Stimulated activated naive B cell treated with anti-CD40 and anti-IgM and Interleukin-4, amounts not matched to agents 10 μg/mL and 1 μg/mL and 100 μg/mL, for 72 hours (primary cell): ENCODE measurements around the gene CFAP46.

Experiments used
- ATAC-seq, 2 donors: fragments of 150-1000 bp; cut with Tn5 transposase; replicated peaks; 2 replicates each; pipeline ENCODE4 v1.10.0; 2021; ENCODE audit warnings: moderate library complexity in 1 of 2
- DNase-seq: peaks from one replicate; pipeline ENCODE4 v3.0.0; 2021
- H3K27ac Mint-ChIP-seq: one replicate; pipeline ENCODE4 v1.8.0; 2022; ENCODE audit warnings: mild to moderate bottlenecking, mixed read lengths
- H3K27me3 Mint-ChIP-seq, 2 donors: one replicate each; pipeline ENCODE4 v1.8.0; 2022; ENCODE audit warnings: mixed read lengths in 2 of 2
- H3K36me3 Mint-ChIP-seq, 2 donors: one replicate each; pipeline ENCODE4 v1.8.0; 2022; ENCODE audit warnings: mixed read lengths in 2 of 2, mild to moderate bottlenecking in 1 of 2
- H3K4me1 Mint-ChIP-seq, 2 donors: one replicate each; pipeline ENCODE4 v1.8.0; 2022; ENCODE audit warnings: mixed read lengths in 2 of 2, mild to moderate bottlenecking in 1 of 2
- H3K4me3 Mint-ChIP-seq, 2 donors: one replicate each; pipeline ENCODE4 v1.8.0; 2022; ENCODE audit warnings: mild to moderate bottlenecking in 2 of 2, mixed read lengths in 2 of 2, moderate library complexity in 1 of 2
- H3K9me3 Mint-ChIP-seq, 2 donors: one replicate each; pipeline ENCODE4 v1.8.0; 2022; ENCODE audit warnings: mixed read lengths in 2 of 2, mild to moderate bottlenecking in 1 of 2

Gene CFAP46

DNA sequence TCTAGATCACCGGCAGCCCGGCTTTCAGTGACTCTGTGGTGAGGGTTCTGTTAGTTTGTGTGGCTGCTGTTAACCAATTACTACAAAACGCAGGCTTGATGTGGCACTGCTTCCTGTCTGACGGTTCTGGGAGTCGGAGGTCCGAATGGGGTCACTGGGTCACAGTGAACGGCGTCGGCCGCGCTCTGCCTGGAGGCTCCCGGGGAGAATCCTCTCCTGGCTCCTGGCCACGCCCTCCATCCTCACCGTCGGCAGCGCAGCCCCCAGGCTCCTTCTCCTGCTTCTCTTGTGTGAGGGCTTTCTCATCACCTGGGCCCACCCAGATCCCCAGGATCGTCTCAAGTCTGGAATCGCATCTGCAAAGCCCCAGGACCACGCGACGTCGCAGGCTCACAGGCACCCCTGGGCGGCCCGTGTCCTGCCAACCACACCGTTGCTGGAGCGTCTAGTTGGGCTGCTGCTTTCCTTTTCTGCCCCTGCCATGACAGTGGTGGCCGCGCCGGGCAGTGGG, 124.6 kb downstream of the CFAP46 start:
- Mint-ChIP-seq H3K9me3 (no peaks in the 10 kb centered on the region), H3K36me3 (no peaks in the 10 kb centered on the region), H3K27me3 (peaks cover 8 to 20% of the 10 kb centered on the region in 2 donors), H3K27ac (no peak overlapping the region), H3K4me3 (no peak overlapping the region), H3K4me1 (no peaks in the 10 kb centered on the region)
- DNase-seq: no peak
- no peak for ATAC-seq

DNA sequence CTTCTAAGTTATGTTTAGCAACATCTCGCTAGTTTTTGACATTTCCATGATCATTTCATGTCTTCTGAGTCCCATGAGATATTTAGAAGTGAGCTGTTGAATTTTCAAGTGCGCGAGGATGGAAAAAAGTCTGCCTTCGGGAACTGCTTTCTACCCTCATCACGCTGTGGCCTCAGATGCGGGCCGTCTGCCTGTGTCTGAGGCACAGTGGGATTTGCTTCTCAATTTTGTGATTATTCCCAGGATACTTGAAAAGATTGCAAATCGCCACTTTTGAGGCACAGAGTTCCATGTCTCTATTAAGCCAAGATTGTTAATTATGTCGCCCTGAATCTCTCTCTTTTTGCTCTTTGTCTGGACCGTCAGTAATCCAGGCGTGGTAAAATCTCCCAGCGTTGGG, 125.7 kb downstream of the CFAP46 start:
- Mint-ChIP-seq H3K9me3 (no peaks in the 10 kb centered on the region), H3K4me3 (no peak overlapping the region), H3K27me3 (peaks cover 8 to 20% of the 10 kb centered on the region in 2 donors), H3K27ac (no peak overlapping the region), H3K4me1 (no peaks in the 10 kb centered on the region), H3K36me3 (no peaks in the 10 kb centered on the region)
- ATAC-seq (no peak), DNase-seq (no peak)

DNA sequence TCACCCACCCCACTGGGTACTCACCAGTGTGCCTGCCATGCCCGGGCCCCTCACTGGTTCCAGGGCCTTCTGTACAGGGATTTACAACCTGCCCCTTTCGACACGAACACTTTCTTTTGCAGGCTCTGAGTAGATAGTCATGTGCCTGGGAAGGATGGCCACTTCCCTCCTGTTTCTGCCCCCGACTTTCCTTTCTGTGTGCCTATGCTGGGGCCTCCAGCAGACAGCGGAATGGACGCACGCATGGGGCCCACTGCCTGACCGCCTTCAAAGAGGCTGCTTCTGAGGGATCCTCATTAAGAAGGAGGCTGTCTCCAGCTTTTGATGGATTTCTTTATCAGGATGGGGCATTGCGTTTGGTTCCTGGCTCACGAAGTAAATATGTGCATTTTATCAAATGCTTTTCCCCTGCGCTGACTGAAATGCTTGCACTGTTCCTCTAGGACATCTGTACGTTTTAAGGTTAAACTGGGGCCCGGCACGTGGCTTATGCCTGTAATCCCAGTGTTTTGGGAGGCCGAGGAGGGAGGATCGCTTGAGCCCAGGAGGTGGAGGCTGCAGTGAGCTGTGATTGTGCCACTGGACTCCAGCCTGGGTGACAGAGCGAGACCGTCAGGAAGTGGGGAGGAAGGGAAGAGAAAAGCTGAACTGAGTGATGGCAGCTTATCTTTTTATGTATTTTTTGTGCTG, 127.1 kb downstream of the CFAP46 start:
- no peak overlapping the region for H3K27ac Mint-ChIP-seq
- peaks cover 13 to 27% of the 10 kb centered on the region in 2 donors for H3K27me3 Mint-ChIP-seq
- no peak for DNase-seq
- H3K36me3 Mint-ChIP-seq: no peaks in the 10 kb centered on the region
- no peak for ATAC-seq
- no peaks in the 10 kb centered on the region for H3K9me3 Mint-ChIP-seq
- no peaks in the 10 kb centered on the region for H3K4me1 Mint-ChIP-seq
- no peak overlapping the region for H3K4me3 Mint-ChIP-seq

DNA sequence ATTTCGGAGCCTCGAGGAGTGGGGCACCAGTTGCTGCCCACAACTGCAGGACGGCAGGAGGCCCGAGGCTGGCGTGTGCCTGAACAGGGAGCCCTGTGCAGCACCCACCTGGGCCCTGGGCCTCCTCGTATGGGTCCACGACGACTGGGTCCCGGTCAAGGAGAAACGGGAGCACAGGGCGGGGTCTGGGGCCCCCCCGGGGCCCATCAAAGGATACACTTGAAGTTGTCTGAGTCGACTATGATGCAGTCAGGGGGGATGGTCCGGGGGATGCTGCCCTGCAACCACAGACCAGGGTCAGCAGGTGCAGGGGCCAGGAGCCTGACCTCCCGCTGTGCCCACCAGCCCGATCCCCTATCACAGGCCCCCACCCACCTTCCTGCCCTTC, 127.9 kb downstream of the CFAP46 start:
- Mint-ChIP-seq H3K27ac (no peak overlapping the region), H3K4me3 (no peak overlapping the region), H3K9me3 (no peaks in the 10 kb centered on the region), H3K36me3 (no peaks in the 10 kb centered on the region), H3K27me3 (peaks cover 19 to 36% of the 10 kb centered on the region in 2 donors), H3K4me1 (no peaks in the 10 kb centered on the region)
- ATAC-seq: no peak
- no peak for DNase-seq

DNA sequence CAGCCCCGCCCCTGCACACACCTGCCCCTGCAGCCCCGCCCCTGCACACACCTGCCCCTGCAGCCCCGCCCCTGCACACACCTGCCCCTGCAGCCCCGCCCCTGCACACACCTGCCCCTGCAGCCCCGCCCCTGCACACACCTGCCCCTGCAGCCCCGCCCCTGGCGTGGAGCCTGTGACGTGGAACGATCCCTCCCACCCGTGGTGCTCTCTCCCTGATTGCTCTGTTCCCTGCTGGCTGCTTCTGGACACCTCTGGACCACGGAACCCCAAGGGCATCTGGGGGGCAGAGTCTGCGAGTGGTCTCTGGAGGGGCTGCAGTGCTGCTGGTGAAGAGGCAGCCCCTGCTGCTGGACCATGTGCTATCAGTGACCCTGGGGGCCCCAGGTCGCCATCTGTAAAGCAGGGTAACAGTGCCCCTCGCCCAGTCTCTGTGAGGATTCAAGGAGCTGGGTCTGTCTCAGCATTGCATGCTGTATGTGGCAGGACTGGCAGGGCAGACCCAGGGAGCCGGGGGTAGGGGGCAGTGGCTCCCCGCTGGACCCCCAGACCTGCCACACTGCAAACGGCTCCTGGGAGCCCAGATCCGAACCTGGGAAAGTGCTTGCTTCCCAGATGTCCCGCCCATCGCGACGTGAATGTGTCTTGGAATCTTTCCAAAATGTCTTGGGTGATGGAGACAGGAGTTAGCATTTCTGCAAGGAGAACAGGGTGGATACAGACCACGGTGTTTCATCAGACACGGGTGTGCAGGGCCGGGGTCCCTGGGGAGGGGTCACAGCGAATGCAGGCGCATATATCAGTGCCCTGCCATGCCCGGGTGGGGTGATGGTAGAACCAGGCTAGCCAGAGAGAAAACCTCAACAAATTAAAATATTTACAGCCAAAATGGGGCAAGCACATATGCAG, 128.6 kb downstream of the CFAP46 start:
- Mint-ChIP-seq H3K27ac (no peak overlapping the region), H3K36me3 (no peaks in the 10 kb centered on the region), H3K4me3 (no peak overlapping the region), H3K4me1 (no peaks in the 10 kb centered on the region), H3K9me3 (no peaks in the 10 kb centered on the region), H3K27me3 (peaks cover 19 to 41% of the 10 kb centered on the region in 2 donors)
- no peak for DNase-seq
- ATAC-seq: no peak

DNA sequence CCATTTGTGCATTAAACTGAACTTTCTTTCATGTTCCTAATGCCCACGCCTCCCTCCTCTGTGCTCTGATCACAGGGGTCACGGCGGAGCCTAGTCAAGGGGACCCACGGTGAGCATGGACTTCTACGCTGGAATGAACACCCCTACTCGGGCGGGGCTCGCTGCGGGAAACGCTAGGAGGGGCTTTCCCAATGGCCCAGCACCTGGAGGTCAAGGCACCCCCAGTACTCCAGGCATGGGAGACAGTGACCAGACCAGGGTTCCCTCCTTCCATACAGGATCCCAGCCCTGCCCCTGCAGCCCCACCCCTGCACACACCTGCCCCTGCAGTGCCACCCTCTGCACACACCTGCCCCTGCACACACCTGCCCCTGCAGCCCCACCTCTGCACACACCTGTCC, 129.4 kb downstream of the CFAP46 start:
- Mint-ChIP-seq H3K36me3 (no peaks in the 10 kb centered on the region), H3K4me3 (no peak overlapping the region), H3K4me1 (no peaks in the 10 kb centered on the region), H3K27me3 (peaks cover 19 to 41% of the 10 kb centered on the region in 2 donors), H3K27ac (no peak overlapping the region), H3K9me3 (no peaks in the 10 kb centered on the region)
- ATAC-seq (no peak), DNase-seq (no peak)

DNA sequence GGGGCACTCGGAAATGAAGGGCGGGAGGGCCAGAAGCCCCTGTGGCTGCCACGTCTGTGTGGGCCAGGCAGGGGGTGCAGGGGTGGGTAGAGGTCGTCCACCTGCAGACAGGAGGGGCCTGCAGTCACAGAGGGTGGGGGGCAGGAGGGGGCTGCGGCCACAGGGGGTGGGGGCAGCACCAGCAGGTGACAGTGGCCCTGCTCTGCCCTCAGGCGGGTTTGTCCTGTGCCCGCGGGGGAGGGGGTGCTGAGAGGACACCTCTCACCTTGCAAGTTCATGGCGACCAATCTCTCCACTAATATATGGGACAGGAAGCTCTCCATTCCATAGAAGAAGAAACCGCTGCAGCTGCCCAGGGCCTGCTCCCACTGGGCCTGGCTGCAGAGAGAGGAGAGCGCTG, 129.8 kb downstream of the CFAP46 start:
- ATAC-seq (no peak), DNase-seq (no peak)
- Mint-ChIP-seq H3K4me3 (no peak overlapping the region), H3K27ac (no peak overlapping the region), H3K27me3 (peaks cover 19 to 41% of the 10 kb centered on the region in 2 donors), H3K9me3 (no peaks in the 10 kb centered on the region), H3K36me3 (no peaks in the 10 kb centered on the region), H3K4me1 (no peaks in the 10 kb centered on the region)

DNA sequence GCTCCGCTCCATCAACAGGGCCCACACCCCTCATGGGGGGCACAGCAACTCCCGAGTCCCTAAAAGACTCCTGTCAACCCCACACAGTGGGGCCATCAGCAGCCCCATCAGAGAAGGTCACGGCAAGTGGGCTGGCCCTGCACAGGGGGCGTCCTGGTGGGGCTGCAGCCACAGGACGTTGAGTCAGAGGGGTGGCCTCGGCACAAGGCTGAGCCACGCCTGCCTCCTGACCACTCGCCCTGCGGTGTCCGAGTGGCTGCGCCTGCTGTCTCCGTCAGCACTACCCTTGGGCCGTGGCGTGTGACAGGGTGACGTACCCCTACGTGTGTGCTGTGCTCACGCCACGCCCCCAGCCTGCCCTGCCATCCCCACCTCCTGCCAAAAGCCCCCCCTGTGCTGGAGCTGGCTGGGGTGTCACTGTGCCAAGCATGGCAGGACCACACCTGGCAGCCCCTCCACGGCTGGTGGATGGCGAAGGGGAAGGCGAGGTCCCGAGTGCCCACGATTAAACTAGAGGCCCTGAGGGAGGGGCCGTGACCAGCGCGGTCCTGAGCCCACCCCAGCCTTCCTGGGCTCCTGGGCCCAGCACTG, 130.4 kb downstream of the CFAP46 start:
- no peaks in the 10 kb centered on the region for H3K36me3 Mint-ChIP-seq
- DNase-seq: no peak
- H3K27ac Mint-ChIP-seq: no peak overlapping the region
- no peak overlapping the region for H3K4me3 Mint-ChIP-seq
- ATAC-seq: no peak
- H3K27me3 Mint-ChIP-seq: peaks cover 19 to 41% of the 10 kb centered on the region in 2 donors
- H3K9me3 Mint-ChIP-seq: no peaks in the 10 kb centered on the region
- H3K4me1 Mint-ChIP-seq: no peaks in the 10 kb centered on the region

DNA sequence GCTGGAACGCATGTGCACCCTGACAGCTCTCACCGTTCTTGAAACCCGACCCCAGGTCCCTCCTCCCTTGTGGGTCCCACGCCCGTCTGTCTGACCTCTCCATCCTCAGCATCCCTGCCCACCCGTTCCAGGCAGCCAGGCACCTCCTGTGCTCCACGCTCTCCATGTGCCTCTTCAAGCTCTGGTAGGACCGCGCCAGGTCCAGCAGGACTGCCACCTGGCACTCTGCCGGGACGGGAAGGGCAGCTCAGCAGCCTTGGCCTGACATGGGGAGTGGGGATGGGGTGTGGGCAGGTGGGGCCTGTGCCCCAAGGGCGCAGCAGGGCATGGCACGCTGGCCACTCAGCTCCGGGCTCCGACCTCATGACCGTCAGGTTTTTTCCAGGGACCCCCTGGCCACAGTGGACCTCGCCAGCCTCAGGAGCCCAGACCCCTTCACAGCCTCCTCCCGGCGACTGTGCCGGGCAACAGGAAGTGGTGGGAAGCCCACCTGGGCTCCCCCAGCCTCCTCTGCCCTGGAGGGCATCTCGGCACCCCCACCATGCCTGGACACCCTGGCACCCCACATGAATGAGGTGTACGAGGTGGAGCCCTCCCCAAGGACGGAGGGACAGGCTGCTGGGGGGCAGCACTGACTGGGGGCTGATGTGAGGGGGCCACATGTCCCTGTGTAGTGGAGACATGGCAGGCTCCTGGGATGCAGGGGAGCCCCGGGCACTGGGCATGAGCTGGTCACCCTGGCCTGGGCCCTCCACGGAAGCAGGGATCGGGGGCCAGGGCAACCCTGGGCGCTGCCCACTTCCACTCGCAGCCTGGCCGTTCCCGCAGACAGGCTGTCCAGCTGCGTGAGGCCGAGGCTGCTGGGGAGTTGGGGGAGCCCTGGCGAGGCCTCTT, 131.3 kb downstream of the CFAP46 start:
- Mint-ChIP-seq H3K27me3 (peaks cover 18 to 41% of the 10 kb centered on the region in 2 donors), H3K4me3 (no peak overlapping the region), H3K27ac (no peak overlapping the region), H3K9me3 (no peaks in the 10 kb centered on the region), H3K36me3 (no peaks in the 10 kb centered on the region), H3K4me1 (no peaks in the 10 kb centered on the region)
- ATAC-seq (no peak), DNase-seq (no peak)

DNA sequence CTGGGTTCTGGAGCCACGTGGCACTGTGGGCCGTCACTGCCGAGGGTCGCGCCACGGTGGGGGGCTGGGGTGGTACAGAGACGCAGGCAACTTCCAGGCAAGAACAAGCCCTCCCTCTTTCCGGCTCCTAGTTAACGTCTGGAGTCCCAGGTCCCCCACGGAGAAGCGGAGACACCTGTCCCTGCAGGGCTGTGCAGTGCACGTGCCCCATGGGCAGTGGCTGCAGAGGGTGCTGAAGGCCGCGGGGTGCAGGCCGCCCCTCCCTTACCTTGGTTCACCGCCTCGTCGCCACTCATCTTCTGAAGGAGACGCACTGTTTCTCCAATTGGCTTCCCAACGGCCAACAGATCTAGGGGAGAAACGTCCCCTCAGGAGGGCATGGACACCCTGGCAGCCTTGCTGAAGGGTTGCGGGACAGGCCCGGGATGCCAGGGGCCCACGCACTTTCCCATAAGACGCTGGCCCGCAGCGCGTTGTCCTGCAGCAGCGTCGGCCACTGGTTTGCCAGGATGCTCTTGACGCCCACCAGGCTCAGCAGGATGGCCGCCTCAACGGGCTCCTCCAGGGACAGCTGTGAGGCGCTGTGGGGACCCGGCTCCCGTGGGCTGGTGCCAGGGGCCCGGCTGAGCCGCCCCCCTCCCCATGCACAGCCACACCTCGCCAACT, 132.1 kb downstream of the CFAP46 start:
- ATAC-seq (no peak), DNase-seq (no peak)
- Mint-ChIP-seq H3K4me1 (no peaks in the 10 kb centered on the region), H3K4me3 (no peak overlapping the region), H3K9me3 (no peaks in the 10 kb centered on the region), H3K27ac (no peak overlapping the region), H3K27me3 (peaks cover 12 to 34% of the 10 kb centered on the region in 2 donors), H3K36me3 (no peaks in the 10 kb centered on the region)

DNA sequence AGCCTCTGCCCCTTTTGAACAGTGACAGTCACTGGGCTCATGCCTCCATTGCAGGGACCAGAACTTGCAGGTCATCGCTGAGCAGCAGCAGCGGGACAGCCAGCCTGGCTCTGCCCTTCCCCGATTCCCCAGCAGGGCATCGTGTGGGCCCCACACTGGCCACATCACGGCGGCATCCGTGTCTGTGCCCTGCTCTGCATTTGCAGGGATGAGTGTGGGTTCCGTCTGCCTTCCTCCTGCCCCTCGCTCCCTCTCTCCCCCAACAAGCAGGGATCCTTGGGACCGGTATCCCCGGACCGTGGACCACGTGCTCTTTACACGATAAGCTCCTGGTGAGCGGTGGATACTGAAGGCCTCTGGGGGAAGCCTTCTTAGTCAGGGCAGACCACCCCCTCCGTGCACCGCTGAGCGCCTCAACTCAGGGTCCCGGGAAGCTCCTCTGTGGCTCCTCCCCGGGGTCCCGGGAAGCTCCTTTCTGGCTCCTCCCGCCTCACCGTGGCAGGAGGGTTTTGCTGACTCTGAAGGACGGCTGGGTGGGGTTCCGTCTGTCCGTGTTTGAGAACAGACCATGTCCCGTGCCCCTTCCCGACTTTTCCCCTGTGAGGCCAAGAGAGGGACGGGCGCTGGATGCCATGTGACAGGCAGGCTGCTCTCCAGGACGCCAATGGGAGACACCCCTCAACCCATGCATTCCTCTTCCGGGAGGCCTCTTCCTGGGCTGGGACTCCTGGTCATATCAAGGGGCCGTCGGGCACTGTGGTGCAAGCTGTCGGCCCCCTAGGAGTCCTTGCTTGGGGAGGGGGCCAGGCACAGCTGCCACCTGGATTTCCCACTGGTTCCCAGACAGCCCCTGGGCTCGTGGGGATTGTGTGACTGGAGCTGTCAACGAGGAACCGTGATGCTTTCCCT, 132.9 kb downstream of the CFAP46 start:
- no peaks in the 10 kb centered on the region for H3K4me1 Mint-ChIP-seq
- H3K27ac Mint-ChIP-seq: no peak overlapping the region
- no peak overlapping the region for H3K4me3 Mint-ChIP-seq
- no peak for ATAC-seq
- peaks cover 12 to 30% of the 10 kb centered on the region in 2 donors for H3K27me3 Mint-ChIP-seq
- no peak for DNase-seq
- H3K36me3 Mint-ChIP-seq: no peaks in the 10 kb centered on the region
- H3K9me3 Mint-ChIP-seq: no peaks in the 10 kb centered on the region

DNA sequence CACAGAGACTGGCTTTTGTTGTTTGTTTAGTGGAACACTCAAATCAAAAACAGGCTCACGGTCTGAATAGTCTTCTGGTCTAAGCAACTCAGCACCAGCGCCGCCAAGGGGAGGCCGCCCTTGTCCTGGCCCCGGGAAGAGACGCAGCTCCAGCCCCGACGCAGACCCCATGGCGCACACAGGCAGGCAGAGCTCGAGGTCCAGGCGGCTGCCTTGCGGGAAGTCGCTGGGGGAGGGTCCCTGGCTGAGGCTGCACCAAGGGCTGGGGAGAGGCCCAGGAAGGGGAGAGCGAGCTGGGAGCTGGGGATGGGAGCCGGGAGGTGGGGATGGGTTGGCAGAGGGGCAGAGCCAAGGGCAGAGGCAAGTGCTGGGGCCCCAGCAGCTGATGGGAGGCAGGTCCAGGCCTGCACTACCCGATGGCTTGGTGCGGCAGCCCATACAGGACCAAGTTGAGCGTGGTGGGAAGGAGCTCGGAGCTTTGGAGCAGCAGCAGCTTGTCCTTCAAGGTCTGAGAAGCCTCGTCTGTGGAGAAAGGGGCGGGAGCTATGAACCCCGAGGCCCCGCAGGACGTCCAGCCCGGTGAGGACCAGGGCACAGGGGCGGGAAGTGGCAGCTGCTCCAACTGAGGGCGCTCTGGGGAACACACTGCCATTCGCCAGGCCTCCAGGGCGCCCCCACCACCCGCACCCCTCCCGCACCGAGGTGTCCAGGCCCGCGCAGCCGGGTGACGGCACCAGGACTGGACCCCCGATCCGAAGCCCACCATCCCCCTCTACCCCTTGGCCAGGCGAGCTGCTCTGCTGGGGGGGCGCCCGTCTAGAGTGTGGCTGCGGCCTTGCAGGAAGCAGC, 133.8 kb downstream of the CFAP46 start:
- Mint-ChIP-seq H3K36me3 (no peaks in the 10 kb centered on the region), H3K4me1 (no peaks in the 10 kb centered on the region), H3K27me3 (peaks cover 12 to 22% of the 10 kb centered on the region in 2 donors), H3K9me3 (no peaks in the 10 kb centered on the region), H3K4me3 (no peak overlapping the region), H3K27ac (no peak overlapping the region)
- no peak for ATAC-seq
- DNase-seq: no peak
